Measurements from ENCODE around the gene GTF3C2. TPM values are rescaled to one million over a fixed set of nuclear protein-coding genes. Genes with fewer than 3 reads are reported as not detected.

GTF3C2 gene
- total and polyA plus RNA-seq, 4 donors: 9.7 to 20.6 (median 14.7) TPM

- TF ChIP-seq MAX (IDR thresholded peaks at IDR 0.05): peak; percentile 31
- TF ChIP-seq GABPA (IDR thresholded peaks at IDR 0.05 in 1 of 2, conservative IDR thresholded peaks at IDR 0.05 in 1 of 2): peak; percentile 73 to 95
- TF ChIP-seq NR2F2 (IDR thresholded peaks at IDR 0.05): no peak
- peak; percentile 59 for TF ChIP-seq REST (IDR thresholded peaks at IDR 0.05)
- peak; percentile 87 for TF ChIP-seq YY1 (IDR thresholded peaks at IDR 0.05)
- peak; percentile 47 for TF ChIP-seq SP1 (IDR thresholded peaks at IDR 0.05)
- TF ChIP-seq JUND (IDR thresholded peaks at IDR 0.05): peak in 1 of 2 donors; percentile 11
- peak; percentile 37 for TF ChIP-seq ZBTB33 (IDR thresholded peaks at IDR 0.05)
- no peak for TF ChIP-seq HNF4A (conservative IDR thresholded peaks at IDR 0.05)
- DNase-seq (ENCODE audit: low spot score): peak; percentile 90
Measured at GRCh38 chr2:27322766-27323595, 33.6 kb downstream of the GTF3C2 start, which contains the start of gene MPV17. MPV17 (minus strand) TSS chr2:27323097; CDS start chr2:27322517, 580 bp downstream.

GRCh38 chr2:27322301-27322765, 34.2 kb downstream of the GTF3C2 start:
- no peak for DNase-seq (ENCODE audit: low spot score)
- 9% methylated on average over 10 of the region's 10 CpGs for WGBS
- Histone ChIP-seq H3K9ac (ENCODE audit: low read depth in 1 of 2, low read length in 2 of 2) (peak overlapping the region; percentile 89 to 98), H3K9me3 (ENCODE audit: control insufficient read depth in 4 of 4, low read length in 3 of 4) (no peaks in the 10 kb centered on the region), H3K27me3 (ENCODE audit: control insufficient read depth in 4 of 4, insufficient read depth in 4 of 4, low read length in 3 of 4) (no peaks in the 10 kb centered on the region), H3K27ac (ENCODE audit: low read depth in 1 of 2, low read length in 2 of 2) (peak overlapping the region; percentile 94 to 95), H3K4me1 (ENCODE audit: control insufficient read depth in 4 of 4, insufficient read depth in 4 of 4, low read length in 3 of 4) (peaks cover 5 to 22% (median 15%) of the 10 kb centered on the region in 4 donors), H3K4me3 (ENCODE audit: low read depth in 1 of 3, low read length in 3 of 3) (peak overlapping the region; percentile 79 to 94 (median 84)), H3K36me3 (ENCODE audit: control insufficient read depth in 4 of 4, insufficient read depth in 3 of 4, low read depth in 1 of 4, low read length in 3 of 4) (peaks cover 3 to 15% (median 13%) of the 10 kb centered on the region in 4 donors)
- no peak for TF ChIP-seq HNF4A (conservative IDR thresholded peaks at IDR 0.05)
- no peak for TF ChIP-seq HNF4G (IDR thresholded peaks at IDR 0.05)

More at GRCh38 chr2:27322766-27323595, 33.6 kb downstream of the GTF3C2 start, which contains the start of gene MPV17:
- Histone ChIP-seq H3K4me3 (ENCODE audit: low read depth in 1 of 3, low read length in 3 of 3) (peak within 1 kb of the TSS; percentile 79 to 94 (median 84)), H3K27ac (ENCODE audit: low read depth in 1 of 2, low read length in 2 of 2) (peak within 1 kb of the TSS; percentile 94 to 95), H3K9me3 (ENCODE audit: control insufficient read depth in 4 of 4, low read length in 3 of 4) (no peaks in the 10 kb centered on the region), H3K4me1 (ENCODE audit: control insufficient read depth in 4 of 4, insufficient read depth in 4 of 4, low read length in 3 of 4) (peaks cover 5 to 22% (median 15%) of the 10 kb centered on the region in 4 donors), H3K9ac (ENCODE audit: low read depth in 1 of 2, low read length in 2 of 2) (peak within 1 kb of the TSS; percentile 89 to 98), H3K36me3 (ENCODE audit: control insufficient read depth in 4 of 4, insufficient read depth in 3 of 4, low read depth in 1 of 4, low read length in 3 of 4) (peaks cover 6 to 19% (median 16%) of the 10 kb centered on the region in 4 donors), H3K27me3 (ENCODE audit: control insufficient read depth in 4 of 4, insufficient read depth in 4 of 4, low read length in 3 of 4) (no peaks in the 10 kb centered on the region)
- WGBS: under 1% methylated on average over 39 of the region's 39 CpGs

All from liver (tissue), 9 donors.